KG1 (cell line): Measurements from ENCODE around the gene SLC46A1.

Experiments used
- DNase-seq: peaks from one replicate; lab custom pipeline; 2025; lab: John Stamatoyannopoulos, UW

The SLC46A1 gene

GRCh38 chr17:28404007-28404406 is 2.0 kb downstream of the SLC46A1 start:
- no peak for DNase-seq

GRCh38 chr17:28402844-28403243 is 3.2 kb downstream of the SLC46A1 start:
- DNase-seq, result no peak

- DNase-seq, result no peak
These were observed 3.8 kb downstream of the SLC46A1 start for GRCh38 chr17:28402224-28402630.

GRCh38 chr17:28399808-28400207 is 6.2 kb downstream of the SLC46A1 start:
- DNase-seq, result no peak

DNA sequence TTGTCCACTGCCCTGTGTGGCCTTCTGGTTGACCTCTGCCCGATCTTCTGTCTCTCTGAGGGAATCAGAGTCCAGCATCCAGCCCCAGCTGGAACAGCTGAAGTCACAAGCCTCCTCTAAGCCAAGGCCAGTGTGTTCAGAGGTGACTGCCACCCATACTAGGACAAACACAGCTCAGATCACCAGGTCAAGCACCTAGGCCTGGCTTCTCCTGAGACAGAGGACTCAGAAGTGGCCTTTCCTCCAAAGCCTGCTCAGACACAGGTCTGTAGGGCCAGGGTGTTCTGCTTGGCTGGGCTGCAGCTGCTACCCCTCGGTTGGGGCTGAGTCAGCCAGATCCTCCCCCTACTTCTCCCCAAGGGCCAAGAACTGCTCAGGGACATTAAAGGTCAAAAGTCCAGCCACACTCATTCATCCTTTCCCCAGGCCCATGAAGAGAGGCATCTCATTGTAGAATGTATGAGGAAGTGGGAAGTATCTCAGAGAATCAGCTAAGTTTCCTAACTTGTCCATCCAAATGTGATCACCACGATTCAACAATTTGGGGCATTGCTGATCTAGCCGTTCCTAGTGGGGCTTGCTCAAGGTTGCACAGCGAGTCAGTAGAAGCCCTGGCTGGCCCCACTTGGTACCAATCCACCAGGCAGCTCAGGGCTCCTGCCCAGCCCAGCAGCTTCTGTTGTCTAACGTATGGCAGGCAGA is 7.6 kb downstream of the SLC46A1 start:
- no peak for DNase-seq

DNA sequence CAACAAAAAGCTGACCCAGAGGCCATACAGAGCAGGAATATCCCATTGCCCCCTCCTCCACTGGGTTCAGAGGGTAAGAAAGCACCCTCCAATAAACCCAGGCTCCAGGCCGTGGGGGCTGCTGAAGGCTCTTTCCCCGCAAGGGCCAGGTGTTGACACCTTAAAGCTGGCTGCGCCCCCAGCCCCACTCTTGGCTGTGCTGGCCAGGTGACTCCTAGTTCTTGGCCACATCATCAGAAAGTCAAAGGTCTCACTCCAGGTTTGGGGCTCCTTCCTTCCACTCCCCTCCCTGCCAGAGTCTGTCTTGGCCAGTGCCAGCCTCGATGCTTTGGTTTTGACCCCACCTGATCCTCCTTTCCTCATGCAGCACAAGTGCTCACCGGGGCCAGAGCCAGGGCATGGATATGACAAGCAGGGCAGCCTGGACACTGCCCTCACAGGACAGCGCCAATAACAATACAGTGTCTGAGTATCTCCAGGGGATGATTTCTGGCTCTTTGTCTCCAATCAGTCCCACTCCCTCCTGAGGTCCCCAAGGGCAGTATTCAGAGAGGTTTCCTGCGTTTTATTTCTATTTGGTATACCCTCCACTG is 8.2 kb downstream of the SLC46A1 start:
- DNase-seq, result no peak

- DNase-seq, result no peak
These were observed 8.7 kb downstream of the SLC46A1 start for GRCh38 chr17:28397275-28397674.

DNA sequence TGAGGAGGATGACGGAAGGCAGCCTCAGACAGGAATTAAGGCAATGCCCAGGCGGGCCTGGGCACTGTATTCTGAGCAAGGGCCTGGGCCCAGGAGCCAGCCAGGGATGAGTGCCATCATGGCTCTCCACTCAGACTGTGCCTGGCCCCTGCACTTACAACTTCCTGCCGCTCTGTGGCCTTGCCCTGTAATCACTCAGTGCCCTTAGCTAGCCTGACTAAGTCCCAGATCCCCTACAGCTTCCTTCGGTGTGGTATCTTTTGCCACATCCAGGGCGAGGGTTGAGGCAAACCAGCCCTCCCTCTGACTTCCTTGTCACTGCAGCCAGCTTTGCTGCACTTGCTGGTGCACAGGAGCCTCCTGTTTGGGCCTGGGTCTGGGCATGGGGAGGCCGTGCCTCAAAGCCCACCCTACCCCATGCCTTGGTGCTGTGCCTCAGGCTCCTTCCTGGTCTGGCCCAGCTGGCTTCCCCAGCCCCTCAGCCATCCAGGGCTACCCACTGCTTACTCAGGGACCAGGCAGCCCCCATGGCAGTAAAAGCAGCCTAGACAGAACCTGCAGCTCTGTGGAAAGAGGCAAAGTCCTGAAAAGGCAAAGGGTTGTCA is 9.3 kb downstream of the SLC46A1 start:
- no peak for DNase-seq

- no peak for DNase-seq
These were observed 10.0 kb downstream of the SLC46A1 start for GRCh38 chr17:28395968-28396367.

DNA sequence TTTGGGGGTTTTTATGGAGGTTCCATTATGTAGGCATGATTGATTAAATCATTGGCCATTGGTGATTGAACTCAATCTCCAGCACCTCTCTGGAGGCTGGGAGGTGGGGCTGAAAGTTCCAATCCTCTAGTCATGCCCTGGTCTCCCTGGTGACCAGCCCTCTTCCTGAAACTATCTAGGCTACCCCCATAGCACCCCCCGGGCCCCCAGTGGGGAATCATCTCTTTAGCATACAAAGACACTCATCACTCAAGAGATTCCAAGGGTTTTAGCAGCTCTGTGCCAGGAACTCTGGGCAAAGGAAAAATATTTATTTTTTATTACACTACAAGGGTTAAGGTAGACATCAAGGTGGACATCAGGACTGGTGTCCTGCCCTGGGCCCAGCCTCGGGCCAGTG is 10.6 kb downstream of the SLC46A1 start:
- no peak for DNase-seq

DNA sequence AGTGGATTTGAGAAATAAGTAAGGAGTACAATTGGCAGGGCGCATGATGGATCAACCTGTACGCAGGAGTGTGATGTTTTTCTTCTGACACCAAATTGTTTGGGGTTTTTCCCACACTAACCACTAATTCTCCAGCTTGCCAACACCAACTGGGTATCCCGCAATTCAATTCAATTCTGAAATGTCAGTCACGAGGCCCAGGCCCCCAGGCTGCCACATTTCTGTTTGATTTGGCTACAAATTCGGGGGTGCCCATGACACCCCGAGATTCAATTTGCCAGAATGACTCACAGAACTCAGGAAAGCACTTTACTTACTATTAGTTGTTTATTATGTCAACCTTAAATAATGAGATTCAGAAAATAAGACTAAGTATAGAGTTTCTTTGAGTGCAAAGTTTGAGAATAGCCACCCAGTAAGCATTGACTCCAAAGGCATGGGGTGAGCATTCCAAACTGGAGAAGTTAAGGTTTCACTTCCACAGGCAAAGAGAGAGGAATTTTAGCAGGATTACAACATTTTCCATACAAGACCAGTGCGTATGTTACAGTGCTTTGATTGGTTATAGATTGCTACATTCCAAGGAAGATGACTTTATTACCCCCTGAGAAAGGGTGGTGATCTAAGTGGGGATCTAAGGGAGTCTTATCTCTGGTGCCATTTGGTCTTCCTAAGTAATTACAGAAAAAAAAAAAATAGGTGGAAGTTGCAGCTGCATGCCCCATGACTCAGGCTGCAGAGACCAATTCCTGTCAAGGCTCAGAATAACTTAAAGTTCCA is 11.5 kb downstream of the SLC46A1 start:
- no peak for DNase-seq

- no peak for DNase-seq
These were observed 13.5 kb downstream of the SLC46A1 start for GRCh38 chr17:28392491-28392890.

- no peak for DNase-seq
These were observed 14.6 kb downstream of the SLC46A1 start for GRCh38 chr17:28391401-28391800.

DNA sequence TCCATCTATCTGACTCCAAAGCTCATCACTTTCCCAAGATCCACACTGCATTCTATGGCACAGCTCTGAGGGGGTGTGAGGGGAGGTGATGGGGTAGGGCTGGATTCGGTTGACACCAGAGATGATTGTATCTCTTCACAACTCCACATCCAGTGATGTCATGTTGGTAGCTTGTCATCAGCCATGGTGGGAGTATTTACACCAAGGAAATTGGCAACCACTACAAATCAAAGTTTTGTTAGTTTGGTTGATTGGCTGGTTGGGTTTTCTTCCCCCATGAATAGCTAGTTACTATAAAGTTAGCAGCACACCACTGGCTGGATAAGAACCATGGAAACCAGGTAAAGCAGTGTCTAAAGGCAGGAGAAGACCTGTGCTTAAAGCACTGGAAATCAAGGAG is 15.0 kb downstream of the SLC46A1 start:
- DNase-seq, result no peak

- DNase-seq, result no peak
These were observed 15.4 kb downstream of the SLC46A1 start for GRCh38 chr17:28390563-28390962.

GRCh38 chr17:28390141-28390540 is 15.9 kb downstream of the SLC46A1 start:
- DNase-seq, result no peak

GRCh38 chr17:28388106-28388505 is 17.9 kb downstream of the SLC46A1 start:
- DNase-seq, result no peak

DNA sequence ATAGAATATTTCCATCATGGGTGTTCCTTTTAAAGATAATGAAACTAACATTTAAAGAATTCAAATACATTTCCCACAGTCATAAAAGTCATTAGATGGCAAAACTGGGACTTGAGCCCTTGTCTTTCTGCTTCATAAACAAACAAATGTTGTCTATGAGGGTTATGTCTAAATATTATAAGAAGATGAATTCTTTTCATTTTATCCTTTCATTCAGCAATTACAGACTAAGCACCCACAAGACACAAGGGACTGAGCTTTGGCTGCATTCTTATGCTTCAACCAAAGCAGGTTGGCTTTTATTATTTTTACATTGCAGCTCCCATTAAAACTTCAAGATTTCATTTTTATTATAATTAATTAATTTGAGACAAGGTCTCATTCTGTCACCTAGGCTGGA is 19.6 kb downstream of the SLC46A1 start:
- no peak for DNase-seq

DNA sequence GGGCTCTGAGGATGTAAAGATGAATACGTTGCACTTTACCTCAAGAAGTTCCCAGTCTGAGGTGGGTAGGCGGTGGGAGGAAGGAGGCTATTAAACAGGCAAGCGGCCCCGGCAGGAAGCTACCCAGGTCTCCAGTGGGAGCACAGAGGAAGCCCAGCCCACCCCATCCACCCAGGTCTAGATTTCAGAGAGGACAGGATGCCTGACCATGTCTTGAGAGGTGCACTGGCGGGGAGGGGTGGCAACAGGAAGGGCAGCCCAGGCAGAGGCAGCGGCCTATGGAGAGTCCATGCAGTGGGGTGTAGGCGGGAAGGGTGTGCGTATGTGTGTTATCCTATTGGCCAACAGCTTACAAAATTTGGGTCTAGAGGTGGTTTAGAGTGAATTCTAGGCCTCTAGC is 20.6 kb downstream of the SLC46A1 start:
- no peak for DNase-seq

DNA sequence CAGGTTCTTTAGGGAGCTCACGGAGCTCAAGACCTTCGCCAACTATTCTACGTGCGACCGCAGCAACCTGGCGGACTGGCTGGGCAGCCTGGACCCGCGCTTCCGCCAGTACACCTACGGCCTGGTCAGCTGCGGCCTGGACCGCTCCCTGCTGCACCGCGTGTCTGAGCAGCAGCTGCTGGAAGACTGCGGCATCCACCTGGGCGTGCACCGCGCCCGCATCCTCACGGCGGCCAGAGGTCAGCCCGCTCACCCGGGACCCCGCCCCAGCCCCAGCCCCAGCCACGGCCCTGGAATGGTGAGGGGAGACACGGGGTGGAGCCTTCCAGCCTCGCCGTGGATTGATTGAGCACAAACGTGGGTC is 21.0 kb downstream of the SLC46A1 start:
- DNase-seq, result no peak

DNA sequence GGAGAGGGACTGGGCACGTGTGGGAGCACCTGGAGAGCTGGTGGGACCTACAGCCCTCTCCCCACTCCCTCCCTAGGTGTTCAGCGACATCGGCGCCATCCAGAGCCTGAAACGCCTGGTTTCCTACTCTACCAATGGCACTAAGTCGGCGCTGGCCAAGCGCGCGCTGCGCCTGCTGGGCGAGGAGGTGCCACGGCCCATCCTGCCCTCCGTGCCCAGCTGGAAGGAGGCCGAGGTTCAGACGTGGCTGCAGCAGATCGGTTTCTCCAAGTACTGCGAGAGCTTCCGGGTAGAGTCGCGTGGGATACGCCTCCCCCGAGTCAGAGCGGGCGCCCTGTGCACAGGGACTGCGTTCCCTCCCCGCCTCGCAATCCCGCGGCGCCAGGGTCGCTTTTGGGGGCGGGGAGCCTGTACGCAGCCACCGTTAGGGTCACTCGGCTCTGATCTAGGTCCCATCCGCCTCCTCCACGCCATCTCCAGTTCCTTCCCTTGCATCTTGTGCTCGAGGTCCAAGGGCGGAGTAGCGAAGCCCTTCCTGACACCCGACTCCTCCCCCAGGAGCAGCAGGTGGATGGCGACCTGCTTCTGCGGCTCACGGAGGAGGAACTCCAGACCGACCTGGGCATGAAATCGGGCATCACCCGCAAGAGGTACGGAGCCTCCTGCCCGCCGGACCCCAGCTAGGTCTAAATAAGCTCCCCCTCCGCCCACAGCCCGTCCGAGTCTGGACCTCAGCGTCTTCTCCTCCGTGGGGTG is 21.6 kb downstream of the SLC46A1 start:
- no peak for DNase-seq

DNA sequence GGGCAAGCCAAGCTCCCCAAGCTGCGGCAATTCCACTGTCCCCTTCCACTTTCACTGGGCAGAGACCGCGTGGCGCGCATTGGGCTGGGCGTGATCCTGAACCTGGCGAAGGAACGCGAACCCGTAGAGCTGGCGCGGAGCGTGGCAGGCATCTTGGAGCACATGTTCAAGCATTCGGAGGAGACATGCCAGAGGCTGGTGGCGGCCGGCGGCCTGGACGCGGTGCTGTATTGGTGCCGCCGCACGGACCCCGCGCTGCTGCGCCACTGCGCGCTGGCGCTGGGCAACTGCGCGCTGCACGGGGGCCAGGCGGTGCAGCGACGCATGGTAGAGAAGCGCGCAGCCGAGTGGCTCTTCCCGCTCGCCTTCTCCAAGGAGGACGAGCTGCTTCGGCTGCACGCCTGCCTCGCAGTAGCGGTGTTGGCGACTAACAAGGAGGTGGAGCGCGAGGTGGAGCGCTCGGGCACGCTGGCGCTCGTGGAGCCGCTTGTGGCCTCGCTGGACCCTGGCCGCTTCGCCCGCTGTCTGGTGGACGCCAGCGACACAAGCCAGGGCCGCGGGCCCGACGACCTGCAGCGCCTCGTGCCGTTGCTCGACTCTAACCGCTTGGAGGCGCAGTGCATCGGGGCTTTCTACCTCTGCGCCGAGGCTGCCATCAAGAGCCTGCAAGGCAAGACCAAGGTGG is 24.7 kb downstream of the SLC46A1 start:
- no peak for DNase-seq
